Muscle layer of colon (tissue), 2 donors: ENCODE data around the gene OR2T27.
"Not testable (repeated sequence)": the region's sequence is repeated elsewhere in the genome, so short reads cannot be mapped to it uniquely, and the experiment has no call there.

Source experiments
- H3K27ac ChIP-seq: one replicate; pipeline ENCODE4 v1.7.0; 2013; ENCODE audit warnings: low read depth, mild to moderate bottlenecking, low read length, moderate library complexity
- H3K27me3 ChIP-seq, 2 donors: one replicate each; pipeline ENCODE4 v1.7.0; 2013; ENCODE audit warnings: low read length in 2 of 2, mild to moderate bottlenecking in 2 of 2; ENCODE audit not compliant: insufficient read depth in 2 of 2, control insufficient read depth in 1 of 2
- H3K36me3 ChIP-seq: one replicate; pipeline ENCODE4 v1.7.0; 2013; ENCODE audit warnings: mild to moderate bottlenecking, low read length; ENCODE audit not compliant: insufficient read depth
- H3K4me1 ChIP-seq: one replicate; pipeline ENCODE4 v1.7.0; 2013; ENCODE audit warnings: mild to moderate bottlenecking, low read length; ENCODE audit not compliant: insufficient read depth
- H3K4me3 ChIP-seq, 2 donors: one replicate each; pipeline ENCODE4 v1.7.0; 2013; ENCODE audit warnings: low read length in 2 of 2, low read depth in 1 of 2, mild to moderate bottlenecking in 1 of 2, moderate library complexity in 1 of 2
- H3K9ac ChIP-seq: one replicate; pipeline ENCODE4 v1.7.0; 2013; ENCODE audit warnings: low read length
- H3K9me3 ChIP-seq: one replicate; pipeline ENCODE4 v1.7.0; 2013; ENCODE audit warnings: mild to moderate bottlenecking, low read length
- donor health status: abdominal sarcoma.
- donor health status: Adenocarcinoma of cecum.

The OR2T27 gene, protein sequence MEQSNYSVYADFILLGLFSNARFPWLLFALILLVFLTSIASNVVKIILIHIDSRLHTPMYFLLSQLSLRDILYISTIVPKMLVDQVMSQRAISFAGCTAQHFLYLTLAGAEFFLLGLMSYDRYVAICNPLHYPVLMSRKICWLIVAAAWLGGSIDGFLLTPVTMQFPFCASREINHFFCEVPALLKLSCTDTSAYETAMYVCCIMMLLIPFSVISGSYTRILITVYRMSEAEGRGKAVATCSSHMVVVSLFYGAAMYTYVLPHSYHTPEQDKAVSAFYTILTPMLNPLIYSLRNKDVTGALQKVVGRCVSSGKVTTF

DNA sequence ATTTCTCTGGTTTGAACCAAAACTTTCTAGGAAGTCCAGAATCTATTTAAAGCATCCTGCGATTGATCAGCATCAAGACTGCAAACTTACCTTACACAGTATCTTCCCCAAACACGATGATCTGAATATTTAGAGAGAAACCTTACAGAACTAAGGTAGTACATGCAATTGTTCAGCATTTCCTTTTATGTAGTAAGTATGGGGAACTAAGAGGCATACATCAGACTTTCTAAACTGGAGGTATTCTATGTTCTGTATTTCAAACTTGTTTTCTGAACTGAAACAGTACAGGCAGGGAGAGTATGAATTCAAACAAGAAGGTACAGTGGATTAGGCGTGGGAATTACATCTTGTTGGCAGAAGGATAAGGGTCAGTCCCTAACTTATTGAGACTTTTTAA is at the start of gene OR2T27:
TSS of gene OR2T27 (minus strand) at position 175 of the 400 bp plus-strand sequence. CDS start 4,644 bp downstream, outside the sequence.
- not testable (repeated sequence) for H3K9ac ChIP-seq, H3K36me3 ChIP-seq, H3K27ac ChIP-seq, H3K4me1 ChIP-seq, H3K27me3 ChIP-seq, H3K4me3 ChIP-seq, H3K9me3 ChIP-seq

DNA sequence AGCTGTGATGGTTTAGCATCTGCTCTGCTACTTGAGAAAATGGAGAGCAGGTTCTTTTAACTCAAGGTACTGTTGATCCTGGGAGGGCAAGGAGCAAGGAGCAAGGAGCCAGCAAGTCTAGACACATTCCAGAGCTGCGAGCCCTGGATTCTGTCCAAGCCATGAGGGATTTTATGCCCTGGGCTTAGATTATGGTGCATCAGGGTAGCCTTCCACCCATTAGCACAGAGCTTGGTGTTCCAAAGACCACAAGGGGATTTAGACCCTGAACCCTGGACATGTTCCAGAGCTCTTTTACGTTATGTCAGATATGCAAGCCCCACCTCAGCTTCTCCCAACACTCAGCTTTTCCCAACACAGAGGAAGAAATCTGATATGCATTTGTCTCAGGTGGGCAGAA is 49.3 kb upstream of the OR2T27 start:
- Histone ChIP-seq H3K36me3 (no peaks in the 10 kb centered on the region), H3K27me3 (no peaks in the 10 kb centered on the region), H3K4me3 (no peak overlapping the region), H3K27ac (no peak overlapping the region), H3K4me1 (no peaks in the 10 kb centered on the region), H3K9ac (no peak overlapping the region), H3K9me3 (no peaks in the 10 kb centered on the region)

DNA sequence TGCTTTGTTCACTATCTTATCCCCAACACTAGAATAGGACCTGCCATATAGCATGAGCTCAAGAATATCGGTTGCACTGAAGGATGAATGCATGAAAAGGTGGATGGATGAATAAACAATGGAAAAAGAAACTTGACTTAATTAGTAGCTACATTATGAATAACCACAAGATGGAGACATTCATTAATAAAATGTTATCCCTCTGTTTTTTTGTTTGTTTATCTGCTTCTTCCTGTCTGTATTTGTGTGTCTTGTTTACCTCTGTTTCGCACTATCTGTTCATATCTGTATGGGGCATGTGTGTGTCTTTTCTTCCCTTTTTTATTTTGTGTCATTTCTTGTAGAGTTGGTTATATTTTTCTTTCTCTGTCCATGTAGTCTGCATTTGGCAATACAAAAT is 48.3 kb upstream of the OR2T27 start:
- Histone ChIP-seq H3K9ac (no peak overlapping the region), H3K4me3 (no peak overlapping the region), H3K4me1 (no peaks in the 10 kb centered on the region), H3K36me3 (no peaks in the 10 kb centered on the region), H3K27ac (no peak overlapping the region), H3K27me3 (no peaks in the 10 kb centered on the region), H3K9me3 (no peaks in the 10 kb centered on the region)

DNA sequence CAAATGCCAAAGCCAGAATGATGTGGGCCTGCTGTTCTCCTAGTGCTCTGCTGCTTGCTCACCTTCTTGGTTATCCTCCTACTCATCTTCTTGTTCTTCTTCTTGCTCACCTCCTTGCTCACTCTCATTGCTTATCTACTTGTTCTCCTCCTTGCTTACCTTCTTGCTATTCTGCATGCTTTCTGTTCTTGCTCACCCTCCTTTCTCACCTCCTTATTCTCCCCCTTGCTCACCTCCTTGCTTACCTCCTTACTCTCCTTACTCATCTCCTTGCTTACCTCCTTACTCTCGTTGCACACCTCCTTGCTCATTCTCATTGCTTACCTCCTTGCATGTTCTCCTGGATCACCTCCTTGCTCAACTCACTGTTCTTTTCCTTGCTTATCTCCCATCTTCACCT is 47.4 kb upstream of the OR2T27 start, which contains the start of gene OR14I1:
TSS of gene OR14I1 (minus strand) at position 53 of the 400 bp plus-strand sequence.
- Histone ChIP-seq H3K4me1 (no peaks in the 10 kb centered on the region), H3K27ac (no peak within 1 kb of the TSS), H3K9me3 (no peaks in the 10 kb centered on the region), H3K36me3 (no peaks in the 10 kb centered on the region), H3K4me3 (no peak within 1 kb of the TSS), H3K9ac (no peak within 1 kb of the TSS), H3K27me3 (no peaks in the 10 kb centered on the region)

DNA sequence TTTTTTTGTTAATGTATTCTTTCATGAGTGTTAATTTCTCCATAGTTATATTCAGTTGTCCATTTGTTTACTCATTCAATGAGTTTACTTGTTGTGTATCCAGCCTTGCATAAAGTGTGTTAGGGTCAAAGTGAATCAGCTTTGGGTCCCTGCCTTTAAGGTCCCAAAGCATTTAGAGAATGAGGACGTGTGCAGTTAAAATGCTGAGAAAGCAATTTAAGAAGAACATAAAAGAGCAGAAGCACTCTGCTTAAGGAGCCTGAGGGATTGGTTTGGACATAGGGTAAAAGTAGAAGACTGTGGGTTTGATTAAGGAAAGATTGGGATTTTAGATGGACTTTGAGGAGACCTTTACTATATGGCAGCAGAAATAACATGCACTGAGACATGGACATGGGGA is 43.8 kb upstream of the OR2T27 start:
- Histone ChIP-seq H3K4me3 (no peak overlapping the region), H3K4me1 (peaks cover 3% of the 10 kb centered on the region), H3K36me3 (no peaks in the 10 kb centered on the region), H3K9ac (no peak overlapping the region), H3K27ac (no peak overlapping the region), H3K9me3 (no peaks in the 10 kb centered on the region), H3K27me3 (no peaks in the 10 kb centered on the region)

DNA sequence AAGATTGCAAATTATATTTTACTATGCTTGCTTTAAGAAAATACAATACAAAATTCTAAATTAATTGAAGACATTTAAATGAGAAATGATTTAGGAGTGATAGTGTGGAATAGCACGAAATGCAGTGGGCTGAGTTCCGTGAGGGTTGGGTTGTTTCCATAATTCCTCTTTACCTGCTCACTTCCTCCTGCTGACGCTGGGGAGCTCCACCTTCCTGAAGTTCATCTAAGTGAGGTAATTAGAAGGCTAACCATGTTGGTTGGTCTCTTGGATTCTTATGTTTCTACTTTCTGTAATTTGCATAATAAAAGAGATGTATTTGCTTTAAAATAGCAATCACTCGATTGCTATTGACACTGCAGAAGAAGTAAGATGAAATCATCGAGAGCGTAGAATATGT is 42.6 kb upstream of the OR2T27 start:
- Histone ChIP-seq H3K36me3 (no peaks in the 10 kb centered on the region), H3K27ac (no peak overlapping the region), H3K4me1 (peaks cover 3% of the 10 kb centered on the region), H3K9me3 (no peaks in the 10 kb centered on the region), H3K9ac (no peak overlapping the region), H3K27me3 (no peaks in the 10 kb centered on the region), H3K4me3 (no peak overlapping the region)

DNA sequence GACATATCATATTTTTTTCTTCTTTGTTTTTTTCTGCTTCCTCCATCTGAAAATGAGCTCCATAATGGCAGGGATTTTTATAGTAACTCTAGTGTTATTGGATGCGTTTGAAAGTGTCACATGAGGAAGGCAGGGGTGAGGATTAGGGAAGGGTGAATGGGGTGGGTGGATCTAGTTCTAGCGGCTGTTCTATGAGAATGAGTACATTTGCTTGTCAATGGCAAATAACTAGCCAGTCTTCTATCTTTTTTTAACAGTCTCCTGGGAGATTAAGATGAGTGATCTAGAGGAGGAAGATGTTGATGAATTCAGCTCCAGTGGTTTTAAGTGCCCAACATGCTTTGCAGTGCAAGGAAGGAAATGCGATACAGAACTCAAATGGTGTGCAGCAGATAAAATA is 41.4 kb upstream of the OR2T27 start:
- Histone ChIP-seq H3K9ac (no peak overlapping the region), H3K27ac (no peak overlapping the region), H3K36me3 (no peaks in the 10 kb centered on the region), H3K4me1 (peaks cover 3% of the 10 kb centered on the region), H3K27me3 (no peaks in the 10 kb centered on the region), H3K9me3 (no peaks in the 10 kb centered on the region), H3K4me3 (no peak overlapping the region)

DNA sequence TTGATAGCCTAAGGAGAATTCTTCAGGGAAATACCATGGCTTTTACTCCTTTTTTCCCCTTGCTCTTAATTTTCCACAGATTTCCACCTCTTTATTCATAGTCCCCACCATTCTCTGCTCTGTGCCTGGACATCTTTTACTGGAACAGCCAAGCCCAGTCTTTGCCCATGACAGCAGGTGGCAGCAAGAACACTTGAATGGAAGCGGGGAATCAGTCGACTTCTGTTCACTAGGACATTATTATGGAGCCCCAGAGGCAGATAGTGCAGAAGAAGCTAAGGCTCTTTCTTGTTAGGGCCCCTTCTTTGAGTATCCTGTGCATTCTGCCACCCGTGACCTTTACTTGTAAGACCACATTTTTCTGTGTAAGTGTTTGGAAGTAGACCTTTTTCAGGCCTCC is 40.9 kb upstream of the OR2T27 start:
- Histone ChIP-seq H3K27me3 (no peaks in the 10 kb centered on the region), H3K4me3 (no peak overlapping the region), H3K9me3 (no peaks in the 10 kb centered on the region), H3K9ac (no peak overlapping the region), H3K36me3 (no peaks in the 10 kb centered on the region), H3K4me1 (peaks cover 3% of the 10 kb centered on the region), H3K27ac (no peak overlapping the region)

DNA sequence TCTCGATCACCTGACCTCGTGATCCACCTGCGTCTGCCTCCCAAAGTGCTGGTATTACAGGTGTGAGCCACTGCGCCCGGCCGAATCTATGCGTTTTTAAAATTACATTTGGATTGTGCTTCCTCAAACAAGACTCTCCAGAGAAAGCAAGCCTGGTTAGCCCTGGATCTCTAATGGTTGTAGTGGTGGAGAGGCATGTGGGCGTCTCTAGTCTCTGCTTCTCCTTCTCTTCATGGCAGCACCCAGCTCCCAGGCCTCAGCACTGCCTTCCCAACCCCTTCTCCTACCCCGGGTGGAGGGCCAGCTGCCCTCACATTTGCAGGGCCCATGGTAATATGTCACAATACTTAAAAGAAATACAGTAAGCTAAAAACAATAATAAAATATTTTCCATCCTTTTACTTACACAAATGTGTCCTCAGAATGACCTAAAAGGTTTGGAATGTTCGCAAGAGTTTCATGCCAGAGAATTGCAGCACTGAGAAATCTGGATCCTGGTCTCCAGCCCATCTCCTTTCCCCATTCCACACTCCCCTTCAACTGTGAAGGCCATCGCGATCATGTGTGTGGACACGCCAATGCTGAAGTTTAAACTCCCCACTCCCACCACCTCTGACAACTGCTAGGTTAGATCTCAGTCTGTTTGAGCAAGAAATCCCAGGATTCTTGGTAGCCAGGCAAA is 40.3 kb upstream of the OR2T27 start:
- Histone ChIP-seq H3K36me3 (no peaks in the 10 kb centered on the region), H3K27me3 (no peaks in the 10 kb centered on the region), H3K9me3 (no peaks in the 10 kb centered on the region), H3K4me3 (no peak overlapping the region), H3K27ac (no peak overlapping the region), H3K4me1 (peaks cover 3% of the 10 kb centered on the region), H3K9ac (no peak overlapping the region)

DNA sequence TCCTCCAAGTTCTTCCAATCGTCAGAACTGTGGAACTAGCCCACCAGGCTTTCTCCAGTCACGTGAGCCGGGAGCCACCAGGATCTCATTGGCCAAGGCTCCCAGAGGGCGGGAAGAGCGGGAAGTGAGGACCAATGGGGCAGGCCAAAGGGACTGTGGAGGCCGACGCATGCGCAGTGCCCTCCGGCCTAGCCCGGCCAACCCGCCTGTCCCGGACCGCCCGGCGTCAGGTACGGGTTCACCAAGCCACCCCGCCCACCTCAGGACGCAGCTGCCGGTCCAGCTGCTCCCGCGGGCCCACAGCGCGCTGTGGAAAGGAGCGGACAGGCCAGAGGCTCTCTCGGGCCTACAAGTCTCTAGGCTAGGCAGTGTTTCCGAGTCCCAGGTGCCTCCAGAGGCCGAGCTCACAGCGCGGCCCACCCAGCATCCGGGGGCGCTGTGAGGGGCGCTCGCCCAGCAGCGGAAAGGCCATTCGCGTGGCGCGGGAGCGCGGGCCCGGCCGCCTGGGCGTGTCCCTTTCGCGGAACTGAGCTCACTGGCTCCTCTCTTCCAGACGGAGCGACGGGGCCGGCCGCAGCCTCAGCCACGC is 36.3 kb upstream of the OR2T27 start:
- no peak overlapping the region for H3K27ac ChIP-seq

DNA sequence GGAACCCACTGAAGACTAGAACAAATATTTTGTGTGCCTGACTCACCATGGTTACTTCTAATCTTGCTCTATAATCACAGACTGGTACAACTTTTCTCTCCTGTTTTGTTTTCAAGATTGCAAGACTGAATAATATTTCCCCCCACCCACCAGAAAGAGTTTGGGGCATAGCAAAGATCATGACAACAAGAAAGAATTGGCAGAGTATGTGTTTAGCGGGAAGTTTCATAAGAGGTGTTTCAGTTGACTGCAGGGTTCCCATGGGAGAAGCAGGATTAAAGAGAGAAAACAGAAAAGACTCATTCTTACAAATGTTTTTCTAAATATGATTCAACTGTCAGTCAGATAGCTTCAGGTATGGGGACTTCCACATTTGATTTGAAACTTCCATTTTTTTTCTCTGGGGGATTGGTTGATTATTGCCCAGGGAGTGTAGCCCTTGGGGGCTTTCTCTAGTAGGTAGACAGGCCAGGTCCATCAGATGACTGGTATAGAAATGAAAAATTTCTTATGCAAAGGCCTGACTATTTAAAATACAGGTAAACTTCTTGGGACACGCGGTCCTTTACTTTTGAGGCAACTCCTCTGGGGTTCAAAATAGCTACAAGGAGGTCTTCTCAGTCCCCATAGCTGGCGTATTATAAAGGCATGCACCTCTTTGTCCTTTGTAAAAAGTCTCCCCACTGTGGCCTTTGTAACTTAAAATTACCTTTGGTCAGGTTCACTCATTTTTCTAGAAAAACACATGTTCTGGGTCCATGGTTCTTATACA is 33.4 kb upstream of the OR2T27 start:
- Histone ChIP-seq H3K4me3 (no peak overlapping the region), H3K36me3 (no peaks in the 10 kb centered on the region), H3K27me3 (no peaks in the 10 kb centered on the region), H3K27ac (no peak overlapping the region), H3K4me1 (no peaks in the 10 kb centered on the region), H3K9ac (no peak overlapping the region), H3K9me3 (no peaks in the 10 kb centered on the region)

More for the DNA sequence above, 36.3 kb upstream of the OR2T27 start:
- Histone ChIP-seq H3K9ac (no peak overlapping the region), H3K36me3 (no peaks in the 10 kb centered on the region), H3K9me3 (no peaks in the 10 kb centered on the region), H3K4me1 (peaks cover 3% of the 10 kb centered on the region), H3K27me3 (no peaks in the 10 kb centered on the region), H3K4me3 (no peak overlapping the region)
